DND-41 (cell line): Measurements from ENCODE around the gene USF2.

Source experiments
- CTCF ChIP-seq: IDR thresholded peaks from 2 replicates; pipeline ENCODE4 v1.5.1; 2012; ENCODE audit warnings: borderline replicate concordance, low read length, moderate library complexity, mild to moderate bottlenecking; ENCODE audit not compliant: poor library complexity, severe bottlenecking; ENCODE audit errors: extremely low read depth
- EZH2 ChIP-seq: IDR thresholded peaks from 3 replicates; pipeline ENCODE4 v1.6.1; 2012; ENCODE audit warnings: borderline replicate concordance, low read depth, mild to moderate bottlenecking, moderate library complexity, low read length, inconsistent platforms; ENCODE audit not compliant: severe bottlenecking

GRCh38 chr19:35273686-35274259 lies 5.0 kb downstream of the USF2 start:
- no peak for TF ChIP-seq CTCF
- no peak for TF ChIP-seq EZH2
